AG10803 (cell line): Measurements from ENCODE around the gene KSR1.

Source experiments
- DNase-seq: peaks from one replicate; pipeline ENCODE4 v3.0.0; 2010; ENCODE audit warnings: low read depth
- H3K4me3 ChIP-seq: 2 replicates; pipeline ENCODE4 v1.5.1; 2011; ENCODE audit warnings: mild to moderate bottlenecking, low read length, control low read depth
- CTCF ChIP-seq: conservative IDR thresholded peaks from 2 replicates; pipeline ENCODE4 v1.5.1; 2011; ENCODE audit warnings: mild to moderate bottlenecking, low read length, control low read depth, inconsistent platforms

The KSR1 gene

DNA sequence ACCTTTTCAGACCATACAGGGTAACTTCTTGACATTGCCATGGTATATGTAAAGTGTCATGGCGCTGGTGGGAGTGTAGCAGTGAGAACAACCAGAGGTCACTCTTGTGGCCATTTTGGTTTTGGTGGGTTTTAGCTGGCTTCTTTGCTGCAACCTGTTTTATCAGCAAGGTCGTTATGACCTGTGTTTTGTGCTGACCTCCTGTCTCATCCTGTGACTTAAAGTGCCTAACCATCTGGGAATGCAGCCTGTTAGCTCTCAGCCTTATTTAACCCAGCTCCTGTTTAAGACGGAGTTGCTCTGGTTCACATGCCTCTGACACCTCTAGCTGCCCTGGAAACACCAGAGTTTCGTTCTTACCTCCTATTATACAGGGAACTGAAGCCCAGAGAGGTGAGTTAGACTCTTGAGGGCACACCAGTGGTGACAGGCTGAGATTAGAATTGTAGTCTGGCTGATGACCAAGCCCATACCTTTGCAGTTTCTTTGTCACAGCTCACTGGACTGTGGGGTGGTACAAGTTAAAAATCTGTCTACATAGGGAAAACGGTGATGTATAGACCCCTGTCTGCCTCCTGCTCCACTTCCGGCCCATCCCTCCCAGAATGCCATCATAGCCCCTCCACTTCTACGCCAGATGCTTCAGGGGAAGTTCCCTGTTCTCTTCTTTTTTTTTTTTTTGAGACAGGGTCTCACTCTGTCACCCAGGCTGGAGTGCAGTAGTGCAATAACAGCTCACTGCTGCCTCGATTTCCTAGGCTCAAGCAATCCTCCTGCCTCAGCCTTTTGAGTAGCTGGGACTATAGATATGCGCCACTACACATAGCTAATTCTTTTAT lies 21.0 kb downstream of the KSR1 start:
- no peak for TF ChIP-seq CTCF
- H3K4me3 ChIP-seq = no peak overlapping the region
- no peak for DNase-seq

DNA sequence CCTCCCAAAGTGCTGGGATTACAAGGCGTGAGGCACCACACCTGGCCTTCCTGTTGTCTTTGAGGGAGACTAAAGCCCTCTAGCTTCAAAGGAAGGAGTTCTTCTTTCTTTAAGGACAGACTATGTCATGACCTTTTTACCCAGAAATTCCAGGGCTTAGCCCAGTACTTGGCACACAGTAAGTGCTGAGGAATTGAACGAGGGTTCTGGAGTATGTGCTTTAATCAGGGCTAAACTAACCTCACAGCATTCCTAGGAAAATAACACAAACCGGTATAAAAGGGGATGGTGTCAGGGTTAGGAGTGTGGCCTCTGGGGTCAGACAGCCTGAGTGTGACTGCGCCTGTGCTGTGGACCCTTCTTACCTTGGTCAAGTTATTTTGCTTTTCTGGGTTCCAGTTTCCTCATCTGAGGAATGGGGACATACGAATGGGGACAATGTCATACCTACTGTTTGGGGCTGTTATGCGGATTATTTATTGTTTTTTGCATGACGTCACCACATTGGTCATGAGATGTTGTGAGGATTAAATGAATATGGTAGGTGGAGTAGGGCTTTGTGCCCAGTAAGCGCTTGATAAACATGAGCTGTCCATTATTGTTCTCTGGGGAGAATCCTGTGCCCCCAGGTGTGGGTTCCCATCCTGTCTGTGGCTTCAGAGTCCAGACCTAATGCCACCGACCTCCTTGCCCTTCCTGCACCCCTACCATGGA lies 21.9 kb downstream of the KSR1 start:
- no peak for DNase-seq
- no peak overlapping the region for H3K4me3 ChIP-seq

DNA sequence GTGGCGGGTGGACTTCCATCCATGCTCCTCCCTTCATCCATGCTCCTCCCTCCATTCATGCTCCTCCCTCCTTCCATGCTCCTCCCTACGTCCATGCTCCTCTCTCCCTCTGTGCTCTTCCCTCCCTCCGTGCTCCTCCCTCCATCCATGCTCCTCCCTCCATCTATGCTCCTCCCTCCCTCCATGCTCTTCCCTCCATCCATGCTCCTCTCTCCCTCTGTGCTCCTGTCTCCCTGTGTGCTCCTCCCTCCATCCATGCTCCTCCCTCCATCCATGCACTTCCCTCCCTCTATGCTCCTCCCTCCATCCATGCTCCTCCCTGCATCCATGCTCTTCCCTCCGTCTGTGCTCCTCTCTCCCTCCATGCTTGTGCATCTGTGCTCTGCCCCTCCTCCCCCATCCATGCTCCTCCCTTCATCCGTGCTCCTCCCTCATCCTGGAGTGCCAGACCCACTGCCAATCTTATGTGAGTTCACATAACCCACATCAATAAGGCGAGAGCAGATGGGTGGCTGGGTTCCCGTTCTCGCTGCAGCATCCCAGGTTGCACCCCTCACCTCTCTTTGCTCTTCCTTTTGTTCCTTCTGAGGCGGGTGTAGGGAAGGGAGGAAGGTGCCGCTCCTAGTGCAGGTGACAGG lies 22.8 kb downstream of the KSR1 start:
- H3K4me3 ChIP-seq = no peak overlapping the region
- no peak for DNase-seq
- no peak for TF ChIP-seq CTCF

More for the DNA sequence above, 21.9 kb downstream of the KSR1 start:
- TF ChIP-seq CTCF = no peak

- H3K4me3 ChIP-seq = no peak overlapping the region
- TF ChIP-seq CTCF = no peak
- no peak for DNase-seq
Measured at GRCh38 chr17:27479838-27480237, 23.6 kb downstream of the KSR1 start.

DNA sequence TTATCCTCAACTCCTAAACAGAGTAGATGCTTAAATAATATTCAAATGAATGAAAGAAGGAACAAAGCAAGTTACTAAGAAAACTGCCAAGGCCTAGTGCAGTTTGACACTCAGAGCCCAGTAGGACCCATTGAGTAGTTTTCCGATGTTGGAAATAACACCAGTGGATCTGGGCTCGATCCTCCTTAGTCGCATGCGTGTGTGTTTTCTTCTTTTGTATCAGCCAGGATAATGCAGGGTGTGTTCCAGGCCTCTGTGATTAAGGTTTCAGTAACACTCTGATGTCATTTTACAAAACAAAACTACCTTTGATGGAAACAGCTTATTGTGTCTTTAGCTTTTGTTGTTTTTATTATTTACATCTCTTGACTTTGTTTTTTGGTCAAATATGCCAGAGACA lies 24.5 kb downstream of the KSR1 start:
- no peak for TF ChIP-seq CTCF

GRCh38 chr17:27481327-27481726 lies 25.1 kb downstream of the KSR1 start:
- no peak overlapping the region for H3K4me3 ChIP-seq
- DNase-seq = no peak
- no peak for TF ChIP-seq CTCF

More for the DNA sequence above, 24.5 kb downstream of the KSR1 start:
- no peak overlapping the region for H3K4me3 ChIP-seq
- DNase-seq = no peak
